Stimulated activated memory B cell treated with anti-CD40 and anti-IgM and Interleukin-4, amounts not matched to agents 10 μg/mL and 1 μg/mL and 100 μg/mL, for 72 hours (primary cell): ENCODE results near the gene SMTNL1.
"Not testable (repeated sequence)": the region's sequence is repeated elsewhere in the genome, so short reads cannot be mapped to it uniquely, and the experiment has no call there.

Experiments
- ATAC-seq: fragments of 150-1000 bp; cut with Tn5 transposase; 2 replicates; pipeline ENCODE4 v1.10.0; 2021
- H3K27ac Mint-ChIP-seq: one replicate; pipeline ENCODE4 v1.8.0; 2022; ENCODE audit warnings: mild to moderate bottlenecking, mixed read lengths
- H3K27me3 Mint-ChIP-seq: one replicate; pipeline ENCODE4 v1.8.0; 2022; ENCODE audit warnings: mixed read lengths
- H3K36me3 Mint-ChIP-seq: one replicate; pipeline ENCODE4 v1.8.0; 2022; ENCODE audit warnings: mixed read lengths
- H3K4me1 Mint-ChIP-seq: one replicate; pipeline ENCODE4 v1.8.0; 2022; ENCODE audit warnings: mixed read lengths
- H3K4me3 Mint-ChIP-seq: one replicate; pipeline ENCODE4 v1.8.0; 2022; ENCODE audit warnings: mild to moderate bottlenecking, moderate library complexity, mixed read lengths
- H3K9me3 Mint-ChIP-seq: one replicate; pipeline ENCODE4 v1.8.0; 2022; ENCODE audit warnings: mixed read lengths

SMTNL1 gene

GRCh38 chr11:57523419-57523818 is 14.0 kb upstream of the SMTNL1 start:
- ATAC-seq, result no peak
- Mint-ChIP-seq H3K27me3 (no peaks in the 10 kb centered on the region), H3K27ac (no peak overlapping the region), H3K9me3 (no peaks in the 10 kb centered on the region), H3K4me3 (no peak overlapping the region), H3K4me1 (peaks cover 6% of the 10 kb centered on the region), H3K36me3 (peaks cover 7% of the 10 kb centered on the region)

- no peak overlapping the region for H3K27ac Mint-ChIP-seq
These were observed 10.3 kb upstream of the SMTNL1 start for GRCh38 chr11:57527056-57527631.

GRCh38 chr11:57529012-57529411 is 8.4 kb upstream of the SMTNL1 start:
- H3K27me3 Mint-ChIP-seq, result no peaks in the 10 kb centered on the region
- no peak overlapping the region for H3K4me3 Mint-ChIP-seq
- no peaks in the 10 kb centered on the region for H3K9me3 Mint-ChIP-seq
- ATAC-seq, result no peak
- H3K27ac Mint-ChIP-seq, result no peak overlapping the region
- peaks cover 17% of the 10 kb centered on the region for H3K36me3 Mint-ChIP-seq
- peaks cover 20% of the 10 kb centered on the region for H3K4me1 Mint-ChIP-seq

More at GRCh38 chr11:57527056-57527631, 10.3 kb upstream of the SMTNL1 start:
- H3K9me3 Mint-ChIP-seq, result no peaks in the 10 kb centered on the region
- peaks cover 12% of the 10 kb centered on the region for H3K36me3 Mint-ChIP-seq
- H3K27me3 Mint-ChIP-seq, result no peaks in the 10 kb centered on the region
- no peak overlapping the region for H3K4me3 Mint-ChIP-seq
- peaks cover 20% of the 10 kb centered on the region for H3K4me1 Mint-ChIP-seq
- no peak for ATAC-seq

- no peak for ATAC-seq
- no peaks in the 10 kb centered on the region for H3K27me3 Mint-ChIP-seq
- H3K4me1 Mint-ChIP-seq, result peaks cover 20% of the 10 kb centered on the region
- H3K9me3 Mint-ChIP-seq, result no peaks in the 10 kb centered on the region
- peak overlapping the region; percentile 91 for H3K4me3 Mint-ChIP-seq
- peak overlapping the region; percentile 93 for H3K27ac Mint-ChIP-seq
- peaks cover 11% of the 10 kb centered on the region for H3K36me3 Mint-ChIP-seq
These were observed 7.2 kb upstream of the SMTNL1 start for GRCh38 chr11:57530215-57530595.

- H3K27me3 Mint-ChIP-seq, result no peaks in the 10 kb centered on the region
- peaks cover 10% of the 10 kb centered on the region for H3K36me3 Mint-ChIP-seq
- no peaks in the 10 kb centered on the region for H3K9me3 Mint-ChIP-seq
- H3K27ac Mint-ChIP-seq, result peak within 1 kb of the TSS; percentile 93
- ATAC-seq, result peak; percentile 99
- H3K4me3 Mint-ChIP-seq, result peak within 1 kb of the TSS; percentile 91
- peaks cover 20% of the 10 kb centered on the region for H3K4me1 Mint-ChIP-seq
These were observed 6.5 kb upstream of the SMTNL1 start, which contains the start of gene TIMM10 for GRCh38 chr11:57530596-57531507. TIMM10 (minus strand) TSS chr11:57530754; CDS start chr11:57530189, 565 bp downstream.

GRCh38 chr11:57534449-57534848 is 2.9 kb upstream of the SMTNL1 start:
- not testable (repeated sequence) for H3K27me3 Mint-ChIP-seq, H3K9me3 Mint-ChIP-seq, ATAC-seq, H3K27ac Mint-ChIP-seq, H3K4me3 Mint-ChIP-seq
- peaks cover 11% of the 10 kb centered on the region for H3K36me3 Mint-ChIP-seq
- peaks cover 16% of the 10 kb centered on the region for H3K4me1 Mint-ChIP-seq

GRCh38 chr11:57539342-57539741 is 1.9 kb downstream of the SMTNL1 start:
- Mint-ChIP-seq H3K27ac (no peak overlapping the region), H3K9me3 (no peaks in the 10 kb centered on the region), H3K4me1 (peaks cover 5% of the 10 kb centered on the region), H3K36me3 (peaks cover 15% of the 10 kb centered on the region), H3K27me3 (no peaks in the 10 kb centered on the region), H3K4me3 (no peak overlapping the region)
- ATAC-seq, result no peak

GRCh38 chr11:57541169-57541568 is 3.8 kb downstream of the SMTNL1 start:
- no peak overlapping the region for H3K4me3 Mint-ChIP-seq
- H3K4me1 Mint-ChIP-seq, result peaks cover 5% of the 10 kb centered on the region
- no peaks in the 10 kb centered on the region for H3K9me3 Mint-ChIP-seq
- no peak for ATAC-seq
- H3K27me3 Mint-ChIP-seq, result no peaks in the 10 kb centered on the region
- peaks cover 15% of the 10 kb centered on the region for H3K36me3 Mint-ChIP-seq
- H3K27ac Mint-ChIP-seq, result no peak overlapping the region

GRCh38 chr11:57542582-57542981 is 5.2 kb downstream of the SMTNL1 start:
- peak overlapping the region; percentile 9 for H3K27ac Mint-ChIP-seq
- ATAC-seq, result no peak
- H3K9me3 Mint-ChIP-seq, result no peaks in the 10 kb centered on the region

GRCh38 chr11:57543593-57543992 is 6.2 kb downstream of the SMTNL1 start:
- Mint-ChIP-seq H3K4me3 (no peak overlapping the region), H3K9me3 (peaks cover 2% of the 10 kb centered on the region), H3K36me3 (peaks cover 25% of the 10 kb centered on the region), H3K4me1 (peaks cover 23% of the 10 kb centered on the region), H3K27me3 (no peaks in the 10 kb centered on the region), H3K27ac (no peak overlapping the region)
- no peak for ATAC-seq

More at GRCh38 chr11:57542582-57542981, 5.2 kb downstream of the SMTNL1 start:
- Mint-ChIP-seq H3K4me1 (peaks cover 13% of the 10 kb centered on the region), H3K4me3 (no peak overlapping the region), H3K27me3 (no peaks in the 10 kb centered on the region), H3K36me3 (peaks cover 21% of the 10 kb centered on the region)

GRCh38 chr11:57544566-57544965 is 7.2 kb downstream of the SMTNL1 start:
- Mint-ChIP-seq H3K27me3 (no peaks in the 10 kb centered on the region), H3K36me3 (peaks cover 29% of the 10 kb centered on the region), H3K4me1 (peaks cover 26% of the 10 kb centered on the region), H3K4me3 (no peak overlapping the region), H3K27ac (no peak overlapping the region), H3K9me3 (peaks cover 3% of the 10 kb centered on the region)
- ATAC-seq, result no peak

- no peak overlapping the region for H3K4me3 Mint-ChIP-seq
- no peak overlapping the region for H3K27ac Mint-ChIP-seq
- H3K9me3 Mint-ChIP-seq, result peaks cover 3% of the 10 kb centered on the region
- H3K27me3 Mint-ChIP-seq, result no peaks in the 10 kb centered on the region
- H3K4me1 Mint-ChIP-seq, result peaks cover 26% of the 10 kb centered on the region
- no peak for ATAC-seq
- H3K36me3 Mint-ChIP-seq, result peaks cover 38% of the 10 kb centered on the region
These were observed 8.5 kb downstream of the SMTNL1 start for GRCh38 chr11:57545883-57546282.

GRCh38 chr11:57546451-57546850 is 9.1 kb downstream of the SMTNL1 start:
- Mint-ChIP-seq H3K9me3 (peaks cover 3% of the 10 kb centered on the region), H3K27me3 (no peaks in the 10 kb centered on the region), H3K4me3 (no peak overlapping the region), H3K36me3 (peaks cover 38% of the 10 kb centered on the region), H3K27ac (no peak overlapping the region), H3K4me1 (peaks cover 26% of the 10 kb centered on the region)
- ATAC-seq, result no peak

GRCh38 chr11:57546869-57547475 is 9.6 kb downstream of the SMTNL1 start:
- ATAC-seq, result peak; percentile 55
- H3K27ac Mint-ChIP-seq, result peak overlapping the region; percentile 93
- peaks cover 3% of the 10 kb centered on the region for H3K9me3 Mint-ChIP-seq
- H3K27me3 Mint-ChIP-seq, result no peaks in the 10 kb centered on the region
- peaks cover 40% of the 10 kb centered on the region for H3K36me3 Mint-ChIP-seq
- H3K4me1 Mint-ChIP-seq, result peaks cover 26% of the 10 kb centered on the region
- peak overlapping the region; percentile 45 for H3K4me3 Mint-ChIP-seq

- peak; percentile 97 for ATAC-seq
- H3K27me3 Mint-ChIP-seq, result no peaks in the 10 kb centered on the region
- H3K4me1 Mint-ChIP-seq, result peaks cover 21% of the 10 kb centered on the region
- peak overlapping the region; percentile 93 for H3K27ac Mint-ChIP-seq
- peaks cover 3% of the 10 kb centered on the region for H3K9me3 Mint-ChIP-seq
- H3K36me3 Mint-ChIP-seq, result peaks cover 43% of the 10 kb centered on the region
- peak overlapping the region; percentile 31 for H3K4me3 Mint-ChIP-seq
These were observed 10.5 kb downstream of the SMTNL1 start for GRCh38 chr11:57547854-57548377.
